ENCODE results near the gene SPOP.

SPOP gene

DNA sequence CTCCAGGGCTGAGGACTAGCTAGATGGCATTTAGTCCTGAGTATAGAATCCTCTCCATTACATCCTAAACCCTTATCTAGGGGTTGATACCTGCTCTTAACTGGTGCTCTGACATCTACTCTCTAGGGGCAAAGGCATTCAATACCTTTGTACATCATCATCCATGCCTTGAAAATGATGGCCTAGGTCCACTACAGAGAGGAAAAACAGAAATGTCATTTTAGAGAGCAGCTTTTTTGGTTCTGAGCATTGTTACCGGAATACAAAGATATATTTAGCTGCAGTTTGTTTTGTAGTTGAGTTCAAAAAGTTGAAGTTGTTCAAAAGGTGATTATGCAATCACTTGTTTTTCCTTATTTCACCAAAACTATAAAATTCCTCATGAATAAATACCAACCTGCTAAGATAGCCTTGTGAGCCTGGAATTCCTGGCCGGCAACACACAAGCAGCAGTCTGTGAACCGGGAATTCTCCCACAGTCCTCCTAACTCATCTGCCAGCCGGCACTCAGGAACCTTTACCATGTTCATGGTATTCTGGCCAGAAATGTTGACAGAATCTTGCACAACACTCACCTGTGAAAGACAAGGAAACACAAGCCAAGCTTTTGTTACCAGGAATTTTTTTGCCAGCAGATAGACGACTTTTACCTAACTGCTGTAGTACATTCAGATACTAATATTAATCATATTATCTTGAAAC, 66.9 kb downstream of the SPOP start:
- DNase-seq = no peak

GRCh38 chr17:49604314-49604869, 73.5 kb downstream of the SPOP start:
- no peak for DNase-seq

DNA sequence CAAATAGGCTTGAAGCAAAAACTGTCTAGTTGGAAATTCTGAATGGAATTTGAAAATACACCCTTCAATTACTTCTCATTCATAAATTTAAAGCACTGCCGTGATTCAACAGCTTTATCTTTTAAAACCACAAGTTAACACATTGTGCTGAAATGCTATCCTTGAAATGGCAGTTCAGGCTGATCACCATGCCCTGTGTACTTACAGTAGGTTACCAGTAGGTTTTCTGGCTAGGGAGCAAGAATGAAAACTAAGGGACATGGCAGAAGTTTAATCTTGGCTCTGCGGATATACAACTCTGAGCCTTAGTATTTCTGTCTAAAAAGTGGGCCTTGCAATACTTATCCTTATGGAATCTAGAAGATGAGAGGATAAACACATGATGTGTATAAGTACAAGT, 74.2 kb downstream of the SPOP start:
- DNase-seq = no peak

DNA sequence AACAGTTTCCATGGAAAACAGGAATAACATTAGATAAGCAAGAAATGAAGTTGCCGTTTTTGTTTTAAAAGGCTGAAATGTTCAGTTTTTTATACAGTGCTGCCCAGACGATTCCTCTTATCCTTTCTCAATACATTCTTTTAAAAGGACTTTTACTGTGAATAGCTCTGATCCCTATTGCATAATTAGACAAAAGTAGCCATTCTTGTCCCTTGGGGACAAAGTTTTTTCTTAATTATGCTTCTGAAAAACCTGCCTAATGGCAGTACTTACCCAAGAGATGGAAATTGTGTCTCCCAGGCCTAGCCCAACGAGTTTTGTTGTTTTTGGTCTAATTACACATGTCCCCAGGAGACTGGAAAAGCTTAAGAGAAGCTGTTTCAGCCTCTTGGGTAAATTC, 74.7 kb downstream of the SPOP start:
- no peak for DNase-seq

DNA sequence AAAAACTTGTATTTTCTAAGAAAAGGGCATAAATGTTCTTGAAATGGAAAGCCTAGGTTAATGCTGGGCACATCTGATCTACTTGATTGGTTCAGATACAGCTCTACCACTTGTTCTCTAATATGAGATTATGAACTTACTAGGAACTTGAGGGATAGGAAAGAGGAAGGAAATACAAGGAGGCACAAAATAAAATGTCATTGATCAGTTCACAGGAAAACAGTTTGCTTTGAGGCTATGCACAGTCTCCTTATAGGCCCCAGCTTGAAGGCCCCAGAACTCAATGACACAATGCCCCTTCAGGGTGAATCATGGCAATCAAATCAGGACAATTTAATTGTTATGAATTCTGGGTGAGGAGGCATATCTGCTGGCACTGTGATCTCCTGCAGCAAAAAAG, 75.1 kb downstream of the SPOP start:
- DNase-seq = no peak

DNA sequence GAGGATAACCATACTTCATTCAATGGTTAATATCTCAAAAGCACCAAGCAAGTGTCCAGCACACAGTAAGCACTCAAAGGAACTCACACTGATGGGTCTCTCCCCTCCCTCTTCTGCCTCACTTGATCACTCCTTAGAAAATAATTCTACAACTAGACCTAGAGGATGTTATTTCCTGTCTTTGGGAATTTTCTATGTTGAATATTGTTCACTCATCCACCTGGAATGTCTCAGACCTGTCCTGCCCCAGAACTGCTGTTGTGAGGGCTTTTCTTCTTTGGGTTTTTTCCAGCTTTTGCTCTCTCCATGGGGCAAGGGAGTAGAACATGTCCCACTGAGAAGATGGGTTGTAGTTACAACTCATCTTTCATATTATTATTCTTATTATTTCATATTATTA, 76.9 kb downstream of the SPOP start:
- no peak for DNase-seq

DNA sequence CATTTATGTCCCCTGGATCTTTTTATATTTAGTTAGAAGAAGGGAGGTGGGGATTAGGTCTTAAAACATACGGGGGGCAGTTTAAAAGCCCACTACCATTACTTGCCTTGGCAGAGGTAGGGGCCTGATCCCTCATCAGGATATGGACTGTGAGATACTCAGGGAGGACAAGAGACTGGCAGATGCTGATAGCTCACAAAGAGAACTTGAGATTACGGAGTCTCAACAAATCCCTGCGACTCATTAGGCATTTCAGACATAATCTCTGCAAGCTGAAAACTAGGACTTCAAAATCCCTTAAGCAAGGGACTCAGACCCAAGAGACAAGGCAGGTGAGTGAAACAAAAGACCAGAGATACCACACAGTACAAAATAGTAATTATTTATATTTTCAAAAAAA, 79.0 kb downstream of the SPOP start:
- no peak for DNase-seq

GRCh38 chr17:49597928-49598655, 79.8 kb downstream of the SPOP start:
- DNase-seq = no peak

DNA sequence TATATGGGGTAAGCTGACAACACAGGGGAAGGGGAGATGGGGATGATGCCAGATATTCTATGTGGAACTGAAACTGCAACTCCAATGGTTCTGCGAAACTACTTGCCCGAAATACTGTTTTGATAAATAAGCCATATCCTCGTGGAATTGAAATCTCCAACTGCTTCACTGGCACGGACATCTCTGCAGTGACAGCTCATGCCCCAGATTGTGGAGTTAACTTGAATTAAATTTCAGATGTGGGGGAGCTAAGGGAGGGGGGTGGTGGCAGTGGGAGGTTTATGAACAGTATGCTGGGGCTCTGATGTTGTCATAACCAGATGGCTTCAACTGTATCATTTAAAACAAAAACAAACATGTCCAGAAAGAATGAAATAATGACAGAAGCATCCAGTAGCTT, 80.5 kb downstream of the SPOP start:
- no peak for DNase-seq

DNA sequence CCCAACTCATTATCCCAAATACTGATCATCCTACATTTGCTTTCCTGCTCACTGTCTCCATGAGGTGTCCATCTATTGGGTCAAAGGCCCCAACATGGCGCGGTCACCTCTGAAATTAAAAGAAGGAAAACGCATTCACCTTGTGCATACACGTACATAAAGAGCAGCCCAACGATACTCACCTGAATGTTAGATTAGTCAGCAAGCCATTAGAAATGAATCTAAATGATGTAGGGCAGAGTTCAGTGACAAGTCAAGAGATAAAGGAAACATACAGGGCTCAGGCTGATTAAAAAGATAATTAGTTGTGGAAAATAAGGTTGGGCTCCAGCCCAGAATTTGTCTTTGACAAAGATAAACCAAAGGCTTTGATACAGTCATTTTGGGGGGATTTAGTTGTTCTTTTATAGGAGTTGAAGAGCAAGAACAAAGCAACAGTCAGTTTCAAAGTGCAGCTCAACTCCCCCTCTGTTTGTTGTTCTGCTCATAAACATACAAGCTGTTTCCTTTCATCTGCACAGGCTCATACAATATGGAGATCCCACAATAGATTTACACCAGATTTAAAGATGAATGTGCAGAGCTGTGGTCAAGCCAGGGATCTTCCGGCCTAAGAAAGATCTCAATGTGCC, 81.2 kb downstream of the SPOP start:
- DNase-seq = no peak

GRCh38 chr17:49595980-49596379, 81.9 kb downstream of the SPOP start:
- DNase-seq = no peak

DNA sequence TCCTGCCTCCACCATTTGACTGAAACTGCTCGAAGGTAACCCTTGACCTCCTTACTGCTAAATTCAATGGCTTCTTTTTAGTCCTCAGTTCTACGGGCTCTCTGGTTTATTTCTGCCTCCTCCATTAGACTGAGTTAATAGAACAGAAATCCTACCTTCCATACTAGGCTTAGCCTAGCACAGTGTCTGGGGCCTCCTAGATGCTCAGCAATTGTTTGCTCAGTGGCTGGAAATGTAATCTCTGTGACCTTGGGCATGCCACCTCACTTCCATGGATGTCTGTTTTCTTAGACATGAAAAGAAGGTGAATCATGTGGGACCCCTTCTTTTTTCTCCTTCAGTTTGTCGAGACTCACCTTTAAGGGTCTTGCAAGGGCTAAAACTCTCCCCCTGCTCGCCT, 82.6 kb downstream of the SPOP start:
- DNase-seq = no peak

GRCh38 chr17:49592263-49592662, 85.6 kb downstream of the SPOP start:
- DNase-seq = no peak

- no peak for DNase-seq
Observed at GRCh38 chr17:49590874-49591273, 87.0 kb downstream of the SPOP start.

DNA sequence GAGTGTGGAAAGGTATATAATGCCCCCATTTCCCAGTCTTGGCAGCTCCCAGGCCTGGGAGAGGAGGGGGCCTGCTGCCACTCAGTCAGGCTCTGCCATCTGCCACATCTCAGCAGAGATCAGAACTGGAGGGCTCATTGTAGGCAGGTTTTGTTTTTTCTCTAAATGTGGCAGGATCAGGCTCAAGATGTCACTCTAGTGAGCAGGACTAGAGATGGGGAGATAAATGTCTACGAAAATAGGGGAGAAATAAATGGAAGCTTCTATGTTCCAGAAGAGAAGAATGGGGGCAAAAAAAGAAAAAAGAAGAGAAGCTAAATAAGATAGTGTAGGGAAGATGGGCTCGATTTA, 88.3 kb downstream of the SPOP start:
- no peak for DNase-seq

DNA sequence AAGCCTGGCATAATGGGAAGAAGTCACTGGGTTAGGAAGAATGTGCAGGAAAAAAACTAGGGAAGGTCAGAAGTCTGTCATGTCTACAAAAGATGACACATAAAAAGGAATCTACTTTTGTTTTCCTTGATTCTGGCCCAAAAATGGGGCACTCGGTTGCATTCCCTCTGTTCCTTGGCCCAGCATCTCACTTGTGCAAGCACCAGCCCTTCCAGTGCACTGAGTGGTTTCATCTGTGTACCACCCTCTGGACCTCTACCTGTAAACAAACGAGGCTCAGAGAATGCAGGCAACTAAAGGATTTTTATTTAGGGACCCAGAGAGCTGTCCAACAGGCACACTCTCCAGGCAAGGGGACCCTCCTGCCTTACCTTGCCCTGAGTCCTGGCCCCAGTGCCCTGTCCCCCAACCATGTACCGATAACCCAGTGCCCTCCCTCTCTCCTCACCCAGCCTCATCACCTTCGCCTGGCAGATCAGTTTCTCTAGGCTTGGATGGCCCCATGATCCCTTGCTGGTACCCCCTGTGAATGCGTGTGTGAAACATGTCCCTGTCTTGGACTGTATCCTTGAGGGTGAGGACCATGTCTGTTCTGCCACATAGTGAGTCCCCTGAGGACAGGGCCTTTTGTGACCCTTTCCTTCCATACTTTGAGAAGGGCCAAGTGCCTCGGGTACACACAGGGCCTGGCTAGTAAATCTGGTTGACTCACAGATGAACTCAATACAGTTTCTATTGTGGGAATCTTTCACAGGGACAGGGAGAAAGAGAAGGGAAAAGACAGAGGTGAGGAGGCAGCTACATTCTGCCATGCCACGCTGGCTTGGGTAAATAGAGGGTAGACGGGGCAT, 88.9 kb downstream of the SPOP start:
- DNase-seq = no peak

- DNase-seq = no peak
Observed at GRCh38 chr17:49588312-49588711, 89.6 kb downstream of the SPOP start.

- no peak for DNase-seq
Observed at GRCh38 chr17:49587366-49588073, 90.4 kb downstream of the SPOP start.

- DNase-seq = no peak
Observed at GRCh38 chr17:49585422-49586027, 92.4 kb downstream of the SPOP start.

- DNase-seq = no peak
Observed at GRCh38 chr17:49583889-49584288, 94.0 kb downstream of the SPOP start.

DNA sequence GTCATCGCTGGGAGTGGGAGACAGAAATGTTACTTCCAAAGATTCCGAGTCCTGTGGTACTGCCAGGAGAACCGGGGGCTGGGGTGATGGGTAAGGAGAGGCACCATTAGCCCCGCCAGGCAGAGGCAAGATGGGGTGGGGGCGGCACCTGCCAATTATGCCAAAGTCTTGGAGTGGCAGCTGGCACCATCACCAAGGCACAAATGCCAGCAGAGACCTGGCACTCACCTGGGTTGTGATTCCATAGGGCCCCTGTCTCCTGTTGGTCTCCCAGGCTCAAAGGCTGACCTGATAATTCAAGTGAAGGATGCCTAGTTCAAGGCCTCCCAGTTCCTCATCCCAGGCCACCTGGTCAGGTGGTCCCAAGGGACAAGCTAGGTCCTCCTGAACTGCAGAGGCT, 94.7 kb downstream of the SPOP start:
- DNase-seq = no peak

GRCh38 chr17:49582789-49583188, 95.1 kb downstream of the SPOP start:
- DNase-seq = no peak

Data from CD4-positive, alpha-beta T cell treated with Interleukin-17A for 1 hour (primary cell).